K562 (cell line): Measurements from ENCODE around the gene VPS50. TPM values are rescaled to one million over a fixed set of nuclear protein-coding genes. Genes with fewer than 3 reads are reported as not detected.

Experiments
- BRD4 ChIP-seq: fragments of 200-600 bp; sonication (generic); IDR thresholded peaks from 2 replicates; pipeline ENCODE4 v1.6.1; 2017; ENCODE audit warnings: inconsistent platforms
- FOSL1 ChIP-seq: fragments of 200-800 bp; sonication (Bioruptor generic); conservative IDR thresholded peaks from 2 replicates; pipeline ENCODE4 v1.6.1; 2016; ENCODE audit warnings: missing genetic modification characterization, missing compliant biosample characterization
- KAT7 ChIP-seq: sonication (generic); formaldehyde crosslinking; IDR thresholded peaks from 2 replicates; pipeline ENCODE4 v1.8.0; 2022; ENCODE audit warnings: missing genetic modification reagents, mild to moderate bottlenecking, borderline replicate concordance
- LEF1 ChIP-seq: fragments of 450-650 bp; IDR thresholded peaks from 2 replicates; pipeline ENCODE4 v1.6.1; 2016; ENCODE audit warnings: mild to moderate bottlenecking
- NFRKB ChIP-seq: fragments of 450-650 bp; IDR thresholded peaks from 2 replicates; pipeline ENCODE4 v1.6.1; 2016; ENCODE audit warnings: low read depth
- PTTG1 ChIP-seq: fragments of 450-650 bp; IDR thresholded peaks from 2 replicates; pipeline ENCODE4 v1.6.1; 2016; ENCODE audit warnings: low read depth, mild to moderate bottlenecking, missing genetic modification characterization, missing compliant biosample characterization
- SIX5 ChIP-seq, 2 experiments: IDR thresholded peaks; 2 replicates each; pipeline ENCODE4 v1.6.1; 2011; ENCODE audit warnings: low read length in 2 of 2, borderline replicate concordance in 1 of 2, low read depth in 1 of 2, mild to moderate bottlenecking in 1 of 2, moderate library complexity in 1 of 2; ENCODE audit not compliant: insufficient read depth in 1 of 2
- SRF ChIP-seq, 2 experiments: fragments of 250-450, 450-650 bp in 1 of 2; sonication (Bioruptor Pico) in 1 of 2; sonication (generic) in 1 of 2; formaldehyde crosslinking; IDR thresholded peaks; 2 replicates each; pipeline versions ENCODE4 v1.5.0 to v1.5.1; 2020 to 2022; ENCODE audit warnings: mild to moderate bottlenecking in 1 of 2, missing genetic modification reagents in 1 of 2
- ZNF133 ChIP-seq: fragments of 250-450 bp; sonication (Bioruptor Pico); IDR thresholded peaks from 2 replicates; pipeline ENCODE4 v1.4.0; 2020; ENCODE audit warnings: mild to moderate bottlenecking
- polyA plus RNA-seq, 8 experiments: library from polyadenylated mRNA; depleted of rRNA in 4 of 8; stranded (reverse) in 5 of 8; unstranded in 3 of 8; fragments of >200 nt; fragmentation: Nextera tagmentation in 2 of 8; fragmentation: Illumina TruSeq in 1 of 8; extraction: Ambion mirVana in 2 of 8; extraction: Trizol in 1 of 8; gene quantifications; 2 replicates each; pipeline versions ENCODE4 v1.2.1 to v1.2.3, GENCODE V29; 2011 to 2014; ENCODE audit warnings: inconsistent platforms in 1 of 8, missing spikeins in 1 of 8
- total RNA-seq, 7 experiments: library from RNA; depleted of rRNA in 6 of 7; stranded (reverse); fragments of >200 nt in 6 of 7; fragmentation: Illumina TruSeq in 2 of 7; extraction: Trizol in 2 of 7; gene quantifications; 2 replicates each; pipeline versions ENCODE4 v1.2.1 to v1.2.3, GENCODE V29; 2011 to 2021; ENCODE audit warnings: low replicate concordance in 1 of 7
- TF ChIP-seq, protein P1 (sequence below): fragments of 250-450 bp; sonication (Bioruptor Pico); IDR thresholded peaks from 2 replicates; pipeline ENCODE4 v1.4.0; 2020; ENCODE audit warnings: mild to moderate bottlenecking, moderate library complexity
- TF ChIP-seq, protein P2 (sequence below): fragments of 450-650 bp; IDR thresholded peaks from 2 replicates; pipeline ENCODE4 v1.6.1; 2017; ENCODE audit warnings: antibody characterized with exemption, mild to moderate bottlenecking
- TF ChIP-seq, protein P3 (sequence below): fragments of 200-800 bp; sonication (Bioruptor generic); IDR thresholded peaks from 2 replicates; pipeline ENCODE4 v1.6.1; 2016; ENCODE audit warnings: missing genetic modification characterization, missing compliant biosample characterization

The VPS50 gene
- total and polyA plus RNA-seq, 9 of the 15 experiments (the other 6 are each of a cell fraction or from before 2014, with no cell fraction given), result 10.5 to 29.4 (median 15.8) TPM

DNA sequence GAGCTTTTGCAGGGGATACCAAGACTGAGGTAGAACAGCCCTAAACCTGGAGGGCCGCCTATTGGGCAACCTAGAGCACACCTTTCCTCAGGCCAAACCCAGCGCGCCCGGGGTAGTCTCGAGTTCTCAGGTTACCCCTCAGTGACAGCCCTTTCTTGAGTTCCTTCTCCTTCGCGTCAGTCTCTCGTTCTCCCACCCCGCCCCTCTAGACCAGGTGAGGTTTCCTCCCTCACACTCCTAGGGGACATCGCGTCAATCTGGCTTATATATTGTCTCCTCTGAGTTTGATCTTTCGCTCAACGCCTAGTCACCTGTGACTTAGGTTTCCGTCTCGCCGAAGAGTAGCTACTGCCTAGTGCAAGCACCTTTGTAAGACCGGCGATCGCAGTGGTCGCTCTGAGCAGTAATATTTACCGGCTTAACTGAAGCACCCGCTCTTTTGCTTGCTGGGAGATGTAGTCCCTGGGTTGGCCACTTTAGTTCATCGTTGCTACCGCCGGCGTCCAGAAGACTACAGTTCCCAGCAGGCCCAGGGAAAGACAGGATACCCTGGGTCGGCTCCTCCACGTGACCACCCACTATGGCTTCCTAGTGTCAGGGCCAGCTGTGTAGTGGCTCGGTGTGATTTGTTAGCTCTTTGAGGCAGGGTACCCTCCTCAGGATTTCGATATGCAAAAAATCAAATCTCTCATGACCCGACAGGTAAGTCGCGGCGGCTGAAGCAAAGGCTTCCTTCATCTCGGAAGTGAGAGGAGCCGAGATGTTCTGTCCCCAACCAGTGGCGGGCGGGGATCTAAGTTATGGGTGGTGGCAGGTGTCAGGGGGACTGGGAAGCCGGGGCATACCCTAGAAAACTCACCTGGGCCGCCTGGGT lies at the start of gene VPS50 (continued):
- TF ChIP-seq, protein P1, sequence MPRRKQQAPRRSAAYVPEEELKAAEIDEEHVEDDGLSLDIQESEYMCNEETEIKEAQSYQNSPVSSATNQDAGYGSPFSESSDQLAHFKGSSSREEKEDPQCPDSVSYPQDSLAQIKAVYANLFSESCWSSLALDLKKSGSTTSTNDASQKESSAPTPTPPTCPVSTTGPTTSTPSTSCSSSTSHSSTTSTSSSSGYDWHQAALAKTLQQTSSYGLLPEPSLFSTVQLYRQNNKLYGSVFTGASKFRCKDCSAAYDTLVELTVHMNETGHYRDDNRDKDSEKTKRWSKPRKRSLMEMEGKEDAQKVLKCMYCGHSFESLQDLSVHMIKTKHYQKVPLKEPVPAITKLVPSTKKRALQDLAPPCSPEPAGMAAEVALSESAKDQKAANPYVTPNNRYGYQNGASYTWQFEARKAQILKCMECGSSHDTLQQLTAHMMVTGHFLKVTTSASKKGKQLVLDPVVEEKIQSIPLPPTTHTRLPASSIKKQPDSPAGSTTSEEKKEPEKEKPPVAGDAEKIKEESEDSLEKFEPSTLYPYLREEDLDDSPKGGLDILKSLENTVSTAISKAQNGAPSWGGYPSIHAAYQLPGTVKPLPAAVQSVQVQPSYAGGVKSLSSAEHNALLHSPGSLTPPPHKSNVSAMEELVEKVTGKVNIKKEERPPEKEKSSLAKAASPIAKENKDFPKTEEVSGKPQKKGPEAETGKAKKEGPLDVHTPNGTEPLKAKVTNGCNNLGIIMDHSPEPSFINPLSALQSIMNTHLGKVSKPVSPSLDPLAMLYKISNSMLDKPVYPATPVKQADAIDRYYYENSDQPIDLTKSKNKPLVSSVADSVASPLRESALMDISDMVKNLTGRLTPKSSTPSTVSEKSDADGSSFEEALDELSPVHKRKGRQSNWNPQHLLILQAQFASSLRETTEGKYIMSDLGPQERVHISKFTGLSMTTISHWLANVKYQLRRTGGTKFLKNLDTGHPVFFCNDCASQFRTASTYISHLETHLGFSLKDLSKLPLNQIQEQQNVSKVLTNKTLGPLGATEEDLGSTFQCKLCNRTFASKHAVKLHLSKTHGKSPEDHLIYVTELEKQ (CRISPR knock-in tag), result no peak
- TF ChIP-seq KAT7 (CRISPR knock-in tag) (no peak), PTTG1 (tag) (no peak), SRF (CRISPR knock-in tag; IDR thresholded peaks at IDR 0.05) (no peak), BRD4 (no peak), ZNF133 (no peak), LEF1 (no peak), SIX5 (IDR thresholded peaks at IDR 0.05; ENCODE audit: borderline replicate concordance in 1 of 2, insufficient read depth in 1 of 2, low read depth in 1 of 2, low read length in 2 of 2) (peak; percentile 97 to 98), NFRKB (0 out of 2 replicates have a peak, but pooled peaks have one; percentile 68), FOSL1 (no peak)
- TF ChIP-seq, protein P2, sequence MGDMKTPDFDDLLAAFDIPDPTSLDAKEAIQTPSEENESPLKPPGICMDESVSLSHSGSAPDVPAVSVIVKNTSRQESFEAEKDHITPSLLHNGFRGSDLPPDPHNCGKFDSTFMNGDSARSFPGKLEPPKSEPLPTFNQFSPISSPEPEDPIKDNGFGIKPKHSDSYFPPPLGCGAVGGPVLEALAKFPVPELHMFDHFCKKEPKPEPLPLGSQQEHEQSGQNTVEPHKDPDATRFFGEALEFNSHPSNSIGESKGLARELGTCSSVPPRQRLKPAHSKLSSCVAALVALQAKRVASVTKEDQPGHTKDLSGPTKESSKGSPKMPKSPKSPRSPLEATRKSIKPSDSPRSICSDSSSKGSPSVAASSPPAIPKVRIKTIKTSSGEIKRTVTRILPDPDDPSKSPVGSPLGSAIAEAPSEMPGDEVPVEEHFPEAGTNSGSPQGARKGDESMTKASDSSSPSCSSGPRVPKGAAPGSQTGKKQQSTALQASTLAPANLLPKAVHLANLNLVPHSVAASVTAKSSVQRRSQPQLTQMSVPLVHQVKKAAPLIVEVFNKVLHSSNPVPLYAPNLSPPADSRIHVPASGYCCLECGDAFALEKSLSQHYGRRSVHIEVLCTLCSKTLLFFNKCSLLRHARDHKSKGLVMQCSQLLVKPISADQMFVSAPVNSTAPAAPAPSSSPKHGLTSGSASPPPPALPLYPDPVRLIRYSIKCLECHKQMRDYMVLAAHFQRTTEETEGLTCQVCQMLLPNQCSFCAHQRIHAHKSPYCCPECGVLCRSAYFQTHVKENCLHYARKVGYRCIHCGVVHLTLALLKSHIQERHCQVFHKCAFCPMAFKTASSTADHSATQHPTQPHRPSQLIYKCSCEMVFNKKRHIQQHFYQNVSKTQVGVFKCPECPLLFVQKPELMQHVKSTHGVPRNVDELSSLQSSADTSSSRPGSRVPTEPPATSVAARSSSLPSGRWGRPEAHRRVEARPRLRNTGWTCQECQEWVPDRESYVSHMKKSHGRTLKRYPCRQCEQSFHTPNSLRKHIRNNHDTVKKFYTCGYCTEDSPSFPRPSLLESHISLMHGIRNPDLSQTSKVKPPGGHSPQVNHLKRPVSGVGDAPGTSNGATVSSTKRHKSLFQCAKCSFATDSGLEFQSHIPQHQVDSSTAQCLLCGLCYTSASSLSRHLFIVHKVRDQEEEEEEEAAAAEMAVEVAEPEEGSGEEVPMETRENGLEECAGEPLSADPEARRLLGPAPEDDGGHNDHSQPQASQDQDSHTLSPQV, result peak; percentile 77
- TF ChIP-seq, protein P3, sequence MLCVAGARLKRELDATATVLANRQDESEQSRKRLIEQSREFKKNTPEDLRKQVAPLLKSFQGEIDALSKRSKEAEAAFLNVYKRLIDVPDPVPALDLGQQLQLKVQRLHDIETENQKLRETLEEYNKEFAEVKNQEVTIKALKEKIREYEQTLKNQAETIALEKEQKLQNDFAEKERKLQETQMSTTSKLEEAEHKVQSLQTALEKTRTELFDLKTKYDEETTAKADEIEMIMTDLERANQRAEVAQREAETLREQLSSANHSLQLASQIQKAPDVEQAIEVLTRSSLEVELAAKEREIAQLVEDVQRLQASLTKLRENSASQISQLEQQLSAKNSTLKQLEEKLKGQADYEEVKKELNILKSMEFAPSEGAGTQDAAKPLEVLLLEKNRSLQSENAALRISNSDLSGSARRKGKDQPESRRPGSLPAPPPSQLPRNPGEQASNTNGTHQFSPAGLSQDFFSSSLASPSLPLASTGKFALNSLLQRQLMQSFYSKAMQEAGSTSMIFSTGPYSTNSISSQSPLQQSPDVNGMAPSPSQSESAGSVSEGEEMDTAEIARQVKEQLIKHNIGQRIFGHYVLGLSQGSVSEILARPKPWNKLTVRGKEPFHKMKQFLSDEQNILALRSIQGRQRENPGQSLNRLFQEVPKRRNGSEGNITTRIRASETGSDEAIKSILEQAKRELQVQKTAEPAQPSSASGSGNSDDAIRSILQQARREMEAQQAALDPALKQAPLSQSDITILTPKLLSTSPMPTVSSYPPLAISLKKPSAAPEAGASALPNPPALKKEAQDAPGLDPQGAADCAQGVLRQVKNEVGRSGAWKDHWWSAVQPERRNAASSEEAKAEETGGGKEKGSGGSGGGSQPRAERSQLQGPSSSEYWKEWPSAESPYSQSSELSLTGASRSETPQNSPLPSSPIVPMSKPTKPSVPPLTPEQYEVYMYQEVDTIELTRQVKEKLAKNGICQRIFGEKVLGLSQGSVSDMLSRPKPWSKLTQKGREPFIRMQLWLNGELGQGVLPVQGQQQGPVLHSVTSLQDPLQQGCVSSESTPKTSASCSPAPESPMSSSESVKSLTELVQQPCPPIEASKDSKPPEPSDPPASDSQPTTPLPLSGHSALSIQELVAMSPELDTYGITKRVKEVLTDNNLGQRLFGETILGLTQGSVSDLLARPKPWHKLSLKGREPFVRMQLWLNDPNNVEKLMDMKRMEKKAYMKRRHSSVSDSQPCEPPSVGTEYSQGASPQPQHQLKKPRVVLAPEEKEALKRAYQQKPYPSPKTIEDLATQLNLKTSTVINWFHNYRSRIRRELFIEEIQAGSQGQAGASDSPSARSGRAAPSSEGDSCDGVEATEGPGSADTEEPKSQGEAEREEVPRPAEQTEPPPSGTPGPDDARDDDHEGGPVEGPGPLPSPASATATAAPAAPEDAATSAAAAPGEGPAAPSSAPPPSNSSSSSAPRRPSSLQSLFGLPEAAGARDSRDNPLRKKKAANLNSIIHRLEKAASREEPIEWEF (CRISPR knock-in tag), result peak; percentile 81
